ENCODE data around the gene ZNF330.
"Not testable (repeated sequence)": the region's sequence is repeated elsewhere in the genome, so short reads cannot be mapped to it uniquely, and the experiment has no call there.

Gene ZNF330

GRCh38 chr4:141220691-141221659 lies at the start of gene ZNF330:
Gene ZNF330 (plus strand): TSS chr4:141220895. CDS start chr4:141222372, 1,477 bp downstream.
- no peak for TF ChIP-seq ZNF274 (IDR thresholded peaks at IDR 0.05; ENCODE audit: low read depth, low read length)

DNA sequence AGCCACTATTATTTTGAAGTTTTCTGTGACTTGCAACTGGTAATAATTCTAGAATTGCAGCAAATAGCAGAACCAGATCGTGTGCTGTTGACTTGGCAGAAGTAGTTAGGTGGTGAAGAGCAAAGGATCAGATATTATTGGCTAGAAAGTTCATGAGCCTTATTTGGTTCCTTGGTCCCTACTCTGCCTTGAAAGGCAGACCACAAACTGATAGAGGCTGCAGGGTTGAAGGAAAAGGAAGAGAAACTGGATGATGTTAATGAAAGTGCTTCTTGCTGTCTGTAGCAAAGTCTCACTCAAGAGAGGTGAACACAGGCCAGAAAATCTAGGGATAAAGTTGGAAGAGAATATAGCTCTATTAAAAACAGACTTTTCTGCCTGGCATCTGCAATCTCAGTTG lies 46.2 kb upstream of the ZNF330 start:
- TF ChIP-seq ZNF274 (IDR thresholded peaks at IDR 0.05; ENCODE audit: low read depth, low read length): no peak
- H3K4me3 ChIP-seq (ENCODE audit: low read length): no peak overlapping the region

More at GRCh38 chr4:141220691-141221659, at the start of gene ZNF330:
- H3K4me3 ChIP-seq (ENCODE audit: low read length): peak within 1 kb of the TSS; percentile 93

GRCh38 chr4:141177171-141177570 lies 43.5 kb upstream of the ZNF330 start:
- no peak overlapping the region for H3K4me3 ChIP-seq (ENCODE audit: low read length)
- no peak for TF ChIP-seq ZNF274 (IDR thresholded peaks at IDR 0.05; ENCODE audit: low read depth, low read length)

- TF ChIP-seq ZNF274 (IDR thresholded peaks at IDR 0.05; ENCODE audit: low read depth, low read length): no peak
- no peak overlapping the region for H3K4me3 ChIP-seq (ENCODE audit: low read length)
These were observed 41.0 kb upstream of the ZNF330 start for GRCh38 chr4:141179474-141180373.

DNA sequence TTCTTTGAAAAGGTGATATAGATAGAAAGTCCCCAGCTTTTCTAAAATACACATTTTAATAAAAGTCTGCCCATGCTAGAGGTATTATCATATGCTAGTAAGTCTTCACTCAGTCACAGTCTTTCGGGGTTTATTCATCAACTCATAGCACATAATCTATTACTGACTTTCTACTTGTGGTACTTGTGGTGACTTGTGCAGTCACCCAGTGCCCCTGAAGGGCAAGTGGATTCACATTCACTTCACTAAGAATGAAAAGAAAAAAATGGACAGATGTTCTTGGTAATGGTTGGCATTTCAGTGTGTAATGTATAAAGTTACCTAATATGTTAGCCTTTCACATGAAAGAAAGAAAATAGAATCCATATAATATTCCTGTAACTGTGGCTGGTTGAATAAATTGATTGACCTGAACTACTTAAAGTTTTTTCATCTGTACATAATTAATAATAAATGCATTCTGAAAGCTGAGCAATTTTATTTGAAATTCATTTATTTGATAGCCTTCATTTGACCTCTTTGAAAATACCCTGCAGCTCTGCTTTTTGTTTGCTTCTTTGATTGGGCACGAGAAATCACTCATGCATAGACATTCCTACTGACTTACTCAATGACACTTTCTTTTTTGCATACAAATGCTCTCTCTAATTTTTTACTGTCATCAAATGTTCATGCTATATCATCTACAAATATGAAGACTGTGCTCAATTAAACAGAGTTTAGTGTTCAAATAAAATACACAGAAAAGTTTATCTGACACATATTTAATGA lies 39.5 kb upstream of the ZNF330 start:
- no peak overlapping the region for H3K4me3 ChIP-seq (ENCODE audit: low read length)
- TF ChIP-seq ZNF274 (IDR thresholded peaks at IDR 0.05; ENCODE audit: low read depth, low read length): no peak

- not testable (repeated sequence) for H3K4me3 ChIP-seq (ENCODE audit: low read length)
These were observed 37.2 kb upstream of the ZNF330 start for GRCh38 chr4:141183491-141183890.

DNA sequence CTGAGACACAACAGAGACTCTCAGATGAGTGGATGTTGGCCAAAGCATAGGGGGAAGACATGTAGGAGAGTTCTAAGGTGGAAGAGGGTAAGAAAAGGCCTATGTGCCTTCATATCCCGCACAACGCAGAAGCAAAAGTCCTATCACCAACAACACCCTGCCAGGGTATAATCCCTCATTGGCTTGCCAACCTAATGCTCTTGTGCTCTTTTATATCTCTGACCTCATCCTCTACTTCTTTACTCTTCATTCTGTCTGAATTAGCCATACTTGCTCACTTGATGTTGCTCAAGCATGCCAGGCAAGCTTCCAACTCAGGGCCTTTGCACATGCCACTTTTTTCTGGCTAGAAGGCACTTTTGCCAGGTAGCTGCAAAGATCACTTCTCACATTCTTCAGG lies 28.1 kb upstream of the ZNF330 start:
- no peak overlapping the region for H3K4me3 ChIP-seq (ENCODE audit: low read length)
- TF ChIP-seq ZNF274 (IDR thresholded peaks at IDR 0.05; ENCODE audit: low read depth, low read length): no peak

- no peak for TF ChIP-seq ZNF274 (IDR thresholded peaks at IDR 0.05; ENCODE audit: low read depth, low read length)
- H3K4me3 ChIP-seq (ENCODE audit: low read length): no peak overlapping the region
These were observed 27.1 kb upstream of the ZNF330 start for GRCh38 chr4:141193516-141194034.

DNA sequence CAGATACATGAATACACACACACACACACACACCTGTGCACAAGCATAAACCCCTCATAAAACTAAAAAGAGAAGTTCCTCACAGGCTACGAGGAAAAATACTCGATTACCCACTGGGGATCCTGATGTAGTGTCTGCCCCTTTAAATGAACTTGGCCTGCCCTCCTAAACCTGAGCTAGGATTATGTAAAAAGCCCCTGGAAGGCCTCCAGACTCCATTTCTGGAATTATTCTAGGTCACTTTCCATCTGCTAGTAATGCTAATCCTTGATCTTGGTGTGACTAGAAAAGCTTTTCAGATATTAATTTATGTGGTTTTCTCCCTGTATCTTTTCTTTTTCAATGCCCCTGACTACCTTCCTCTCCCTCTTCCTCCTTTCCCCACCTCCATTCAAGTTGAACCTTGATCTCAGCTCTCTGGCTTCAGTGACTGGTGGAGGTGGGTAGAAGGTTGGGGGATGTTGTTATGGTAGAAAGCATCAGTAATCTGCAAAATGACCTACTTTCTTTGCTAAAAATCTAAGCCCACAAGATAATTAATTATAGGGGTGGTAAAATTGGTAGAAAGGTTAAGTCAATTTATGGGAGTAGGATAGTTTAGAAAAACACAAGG lies 25.5 kb upstream of the ZNF330 start:
- H3K4me3 ChIP-seq (ENCODE audit: low read length): no peak overlapping the region
- no peak for TF ChIP-seq ZNF274 (IDR thresholded peaks at IDR 0.05; ENCODE audit: low read depth, low read length)

- no peak overlapping the region for H3K4me3 ChIP-seq (ENCODE audit: low read length)
- TF ChIP-seq ZNF274 (IDR thresholded peaks at IDR 0.05; ENCODE audit: low read depth, low read length): no peak
These were observed 24.3 kb upstream of the ZNF330 start for GRCh38 chr4:141196227-141196933.

- TF ChIP-seq ZNF274 (IDR thresholded peaks at IDR 0.05; ENCODE audit: low read depth, low read length): no peak
- no peak overlapping the region for H3K4me3 ChIP-seq (ENCODE audit: low read length)
These were observed 12.7 kb upstream of the ZNF330 start for GRCh38 chr4:141207961-141208360.

GRCh38 chr4:141210168-141210567 lies 10.5 kb upstream of the ZNF330 start:
- H3K4me3 ChIP-seq (ENCODE audit: low read length): no peak overlapping the region

DNA sequence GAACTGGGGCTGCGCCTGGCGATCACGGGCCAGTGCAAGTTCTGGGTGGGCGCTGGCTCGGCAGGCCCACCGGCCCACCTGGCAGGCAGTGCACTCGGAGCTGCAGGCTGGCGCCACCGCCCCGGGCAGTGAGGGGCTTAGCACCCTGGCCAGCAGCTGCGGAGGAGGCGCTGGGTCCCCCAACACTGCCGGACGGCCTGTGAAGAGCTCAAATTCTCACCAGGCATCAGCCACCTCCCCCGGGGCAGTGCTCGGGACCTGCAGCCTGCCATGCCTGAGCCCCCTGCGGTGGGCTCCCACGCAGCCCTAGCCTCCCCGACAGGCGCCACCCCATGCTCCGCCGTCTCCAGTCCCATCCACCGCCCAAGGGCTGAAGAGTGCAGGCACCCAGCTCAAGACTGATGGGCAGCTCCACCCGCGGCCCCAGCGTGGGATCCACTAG lies 7.1 kb upstream of the ZNF330 start:
- H3K4me3 ChIP-seq (ENCODE audit: low read length): no peak overlapping the region
- no peak for TF ChIP-seq ZNF274 (IDR thresholded peaks at IDR 0.05; ENCODE audit: low read depth, low read length)

More at GRCh38 chr4:141210168-141210567, 10.5 kb upstream of the ZNF330 start:
- no peak for TF ChIP-seq ZNF274 (IDR thresholded peaks at IDR 0.05; ENCODE audit: low read depth, low read length)

All from GM08714 (cell line).